ENCODE results near the gene CCDC91.

CCDC91 gene

GRCh38 chr12:28190321-28191050 is at the start of gene CCDC91:
Gene CCDC91, plus strand, starts transcription at chr12:28190456. Its CDS starts 66,760 bp downstream, at chr12:28257216.
- peak; percentile 80 for DNase-seq (ENCODE audit: low read depth)

GRCh38 chr12:28144059-28144458 is 46.2 kb upstream of the CCDC91 start:
- no peak for DNase-seq (ENCODE audit: low read depth)

- no peak for DNase-seq (ENCODE audit: low read depth)
These were observed 45.7 kb upstream of the CCDC91 start for GRCh38 chr12:28144532-28144931.

GRCh38 chr12:28145216-28145615 is 45.0 kb upstream of the CCDC91 start:
- no peak for DNase-seq (ENCODE audit: low read depth)

- no peak for DNase-seq (ENCODE audit: low read depth)
These were observed 41.0 kb upstream of the CCDC91 start for GRCh38 chr12:28149279-28149678.

- DNase-seq (ENCODE audit: low read depth) = no peak
These were observed 33.9 kb upstream of the CCDC91 start for GRCh38 chr12:28156362-28156761.

- DNase-seq (ENCODE audit: low read depth) = no peak
These were observed 33.5 kb upstream of the CCDC91 start for GRCh38 chr12:28156804-28157203.

- DNase-seq (ENCODE audit: low read depth) = no peak
These were observed 31.9 kb upstream of the CCDC91 start for GRCh38 chr12:28158353-28158752.

GRCh38 chr12:28159688-28160087 is 30.6 kb upstream of the CCDC91 start:
- no peak for DNase-seq (ENCODE audit: low read depth)

- DNase-seq (ENCODE audit: low read depth) = no peak
These were observed 28.6 kb upstream of the CCDC91 start for GRCh38 chr12:28161697-28162096.

GRCh38 chr12:28162697-28163096 is 27.6 kb upstream of the CCDC91 start:
- DNase-seq (ENCODE audit: low read depth) = no peak

GRCh38 chr12:28164644-28165275 is 25.5 kb upstream of the CCDC91 start:
- no peak for DNase-seq (ENCODE audit: low read depth)

GRCh38 chr12:28167981-28168485 is 22.2 kb upstream of the CCDC91 start:
- DNase-seq (ENCODE audit: low read depth) = no peak

- DNase-seq (ENCODE audit: low read depth) = no peak
These were observed 18.7 kb upstream of the CCDC91 start for GRCh38 chr12:28171356-28172060.

- DNase-seq (ENCODE audit: low read depth) = no peak
These were observed 17.7 kb upstream of the CCDC91 start for GRCh38 chr12:28172434-28173030.

- DNase-seq (ENCODE audit: low read depth) = no peak
These were observed 16.8 kb upstream of the CCDC91 start for GRCh38 chr12:28173440-28173839.

- DNase-seq (ENCODE audit: low read depth) = no peak
These were observed 15.1 kb upstream of the CCDC91 start for GRCh38 chr12:28175098-28175589.

- no peak for DNase-seq (ENCODE audit: low read depth)
These were observed 14.0 kb upstream of the CCDC91 start for GRCh38 chr12:28176295-28176694.

GRCh38 chr12:28177461-28177860 is 12.8 kb upstream of the CCDC91 start:
- no peak for DNase-seq (ENCODE audit: low read depth)

- no peak for DNase-seq (ENCODE audit: low read depth)
These were observed 12.4 kb upstream of the CCDC91 start for GRCh38 chr12:28177905-28178304.

- DNase-seq (ENCODE audit: low read depth) = no peak
These were observed 11.5 kb upstream of the CCDC91 start for GRCh38 chr12:28178775-28179174.

- no peak for DNase-seq (ENCODE audit: low read depth)
These were observed 9.5 kb upstream of the CCDC91 start for GRCh38 chr12:28180786-28181185.

Measured in activated T-helper 1 cell treated with Interleukin-2 at 50 U/mL for 16 hours (primary cell).